ENCODE measurements around the gene WDPCP. TPM values are rescaled to one million over a fixed set of nuclear protein-coding genes. Genes with fewer than 3 reads are reported as not detected.
"Not testable (repeated sequence)": the region's sequence is repeated elsewhere in the genome, so short reads cannot be mapped to it uniquely, and the experiment has no call there.

The WDPCP gene
- total RNA-seq, 1 donor: 14.5 TPM

- Histone ChIP-seq H3K27me3 (ENCODE audit: insufficient read depth, low read length) (no peaks in the 10 kb centered on the region), H3K9me3 (ENCODE audit: low read depth, low read length) (no peaks in the 10 kb centered on the region), H3K4me3 (ENCODE audit: low read length) (no peak overlapping the region), H3K4me1 (ENCODE audit: insufficient read depth, low read length) (no peaks in the 10 kb centered on the region)
These were observed 165.7 kb downstream of the WDPCP start for GRCh38 chr2:63422556-63422955.

DNA sequence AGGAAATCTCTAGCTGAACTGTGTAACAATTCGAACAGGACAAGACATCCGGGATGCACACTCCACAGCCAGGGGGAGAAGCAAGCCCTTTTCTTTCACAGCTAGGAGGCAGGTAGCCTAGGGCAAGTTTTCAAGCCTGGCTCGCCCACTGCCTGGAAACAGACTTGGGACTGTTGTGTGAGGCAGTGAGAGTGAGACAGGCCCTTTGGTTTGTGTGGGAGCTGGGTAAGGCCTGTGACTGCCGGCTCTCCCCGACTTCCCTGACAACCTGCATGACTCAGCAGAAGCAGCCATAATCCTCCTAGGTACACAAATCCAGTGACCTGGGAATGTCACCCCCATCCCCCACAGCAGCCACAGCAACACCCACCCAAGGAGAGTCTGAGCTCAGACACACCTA is 179.7 kb downstream of the WDPCP start:
- H3K9me3 ChIP-seq (ENCODE audit: low read depth, low read length): no peaks in the 10 kb centered on the region
- no peak overlapping the region for H3K4me3 ChIP-seq (ENCODE audit: low read length)
- H3K27me3 ChIP-seq (ENCODE audit: insufficient read depth, low read length): no peaks in the 10 kb centered on the region
- H3K4me1 ChIP-seq (ENCODE audit: insufficient read depth, low read length): no peaks in the 10 kb centered on the region

DNA sequence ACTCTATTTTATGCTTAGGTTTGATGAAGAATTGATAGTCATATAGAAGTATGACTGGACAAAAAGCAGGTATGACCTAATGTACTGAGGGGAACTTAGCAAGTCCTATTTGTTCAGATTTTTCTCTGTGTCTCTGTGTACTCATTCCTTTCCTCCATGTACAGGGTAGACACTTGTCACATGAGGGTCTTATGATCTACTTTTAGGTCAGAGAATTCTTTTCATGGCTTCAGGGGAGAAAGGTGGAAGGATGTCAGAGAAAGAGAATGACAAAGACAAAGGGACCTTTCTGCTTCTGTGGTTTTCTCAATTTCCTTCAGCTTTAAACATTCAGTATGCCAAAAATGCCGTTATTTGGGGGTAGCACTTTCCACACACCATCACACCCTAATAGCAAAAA is 181.6 kb downstream of the WDPCP start:
- Histone ChIP-seq H3K27me3 (ENCODE audit: insufficient read depth, low read length) (no peaks in the 10 kb centered on the region), H3K4me3 (ENCODE audit: low read length) (no peak overlapping the region), H3K4me1 (ENCODE audit: insufficient read depth, low read length) (no peaks in the 10 kb centered on the region), H3K9me3 (ENCODE audit: low read depth, low read length) (no peaks in the 10 kb centered on the region)

- Histone ChIP-seq H3K9me3 (ENCODE audit: low read depth, low read length) (no peaks in the 10 kb centered on the region), H3K4me1 (ENCODE audit: insufficient read depth, low read length) (no peaks in the 10 kb centered on the region), H3K27me3 (ENCODE audit: insufficient read depth, low read length) (no peaks in the 10 kb centered on the region), H3K4me3 (ENCODE audit: low read length) (no peak overlapping the region)
These were observed 184.5 kb downstream of the WDPCP start for GRCh38 chr2:63403820-63404219.

DNA sequence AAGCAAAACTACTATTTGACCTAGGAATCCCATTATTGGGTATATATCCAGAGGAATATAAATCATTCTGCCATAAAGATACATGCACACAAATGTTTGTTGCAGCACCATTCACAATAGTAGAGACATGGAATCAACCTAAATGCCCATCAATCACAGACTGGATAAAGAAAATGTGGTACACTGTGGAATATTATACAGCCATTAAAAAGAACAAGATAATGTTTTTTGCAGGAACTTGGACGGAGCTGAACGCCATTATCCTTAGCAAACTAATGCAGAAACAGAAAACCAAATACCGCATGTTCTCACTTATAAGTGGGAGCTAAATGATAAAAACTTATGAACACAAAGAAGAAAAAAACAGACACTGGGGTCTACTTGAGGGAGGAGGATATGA is 185.4 kb downstream of the WDPCP start:
- H3K27me3 ChIP-seq (ENCODE audit: insufficient read depth, low read length); H3K4me1 ChIP-seq (ENCODE audit: insufficient read depth, low read length); H3K4me3 ChIP-seq (ENCODE audit: low read length); H3K9me3 ChIP-seq (ENCODE audit: low read depth, low read length): not testable (repeated sequence)

DNA sequence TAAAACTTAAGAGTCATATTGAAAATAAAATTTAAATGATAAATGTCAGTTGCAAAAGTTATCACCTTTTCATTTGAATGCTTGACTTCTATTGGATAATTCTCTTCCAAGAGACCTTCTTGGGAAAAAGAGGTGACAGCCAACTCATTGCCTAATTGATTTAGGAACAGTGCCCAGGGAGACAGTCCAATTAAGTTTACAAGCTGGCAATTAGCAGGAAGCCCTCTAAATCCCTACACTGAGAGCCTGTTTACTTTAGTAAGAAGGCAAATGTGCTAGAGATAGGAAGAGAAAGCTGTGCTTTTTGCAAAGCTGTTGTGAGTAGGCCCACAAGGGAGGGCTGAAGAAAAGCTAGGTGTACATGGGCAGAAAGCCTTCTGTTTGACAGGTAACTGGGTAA is 189.1 kb downstream of the WDPCP start:
- Histone ChIP-seq H3K4me1 (ENCODE audit: insufficient read depth, low read length) (no peaks in the 10 kb centered on the region), H3K27me3 (ENCODE audit: insufficient read depth, low read length) (no peaks in the 10 kb centered on the region), H3K4me3 (ENCODE audit: low read length) (no peak overlapping the region), H3K9me3 (ENCODE audit: low read depth, low read length) (no peaks in the 10 kb centered on the region)

- Histone ChIP-seq H3K4me1 (ENCODE audit: insufficient read depth, low read length) (no peaks in the 10 kb centered on the region), H3K27me3 (ENCODE audit: insufficient read depth, low read length) (no peaks in the 10 kb centered on the region), H3K9me3 (ENCODE audit: low read depth, low read length) (no peaks in the 10 kb centered on the region), H3K4me3 (ENCODE audit: low read length) (no peak overlapping the region)
These were observed 208.8 kb downstream of the WDPCP start for GRCh38 chr2:63379451-63379850.

GRCh38 chr2:63378589-63378988 is 209.7 kb downstream of the WDPCP start:
- no peaks in the 10 kb centered on the region for H3K4me1 ChIP-seq (ENCODE audit: insufficient read depth, low read length)
- no peaks in the 10 kb centered on the region for H3K9me3 ChIP-seq (ENCODE audit: low read depth, low read length)
- H3K4me3 ChIP-seq (ENCODE audit: low read length): no peak overlapping the region
- H3K27me3 ChIP-seq (ENCODE audit: insufficient read depth, low read length): no peaks in the 10 kb centered on the region

DNA sequence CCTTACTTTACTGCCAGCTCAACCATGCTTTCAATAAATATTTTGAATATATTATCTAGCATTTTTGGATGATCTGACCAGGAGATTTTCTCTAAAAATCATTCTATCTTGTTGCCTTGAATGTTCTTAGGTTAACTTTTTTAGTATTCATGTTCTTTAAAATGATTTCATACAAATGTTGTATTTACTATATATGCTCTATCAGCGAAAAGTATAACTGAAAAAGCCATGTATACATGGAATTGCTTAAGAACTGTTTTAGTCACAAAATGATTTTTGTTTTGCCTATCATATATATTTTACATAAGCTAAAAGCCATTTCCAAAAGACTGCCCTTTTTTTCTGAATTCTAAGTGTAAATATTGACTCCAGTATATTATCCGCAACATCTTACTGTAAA is 213.9 kb downstream of the WDPCP start:
- H3K27me3 ChIP-seq (ENCODE audit: insufficient read depth, low read length): no peaks in the 10 kb centered on the region
- no peaks in the 10 kb centered on the region for H3K4me1 ChIP-seq (ENCODE audit: insufficient read depth, low read length)
- no peak overlapping the region for H3K4me3 ChIP-seq (ENCODE audit: low read length)
- peaks cover 8% of the 10 kb centered on the region for H3K9me3 ChIP-seq (ENCODE audit: low read depth, low read length)

GRCh38 chr2:63372549-63372948 is 215.7 kb downstream of the WDPCP start:
- H3K4me1 ChIP-seq (ENCODE audit: insufficient read depth, low read length): no peaks in the 10 kb centered on the region
- no peak overlapping the region for H3K4me3 ChIP-seq (ENCODE audit: low read length)
- no peaks in the 10 kb centered on the region for H3K27me3 ChIP-seq (ENCODE audit: insufficient read depth, low read length)
- peaks cover 8% of the 10 kb centered on the region for H3K9me3 ChIP-seq (ENCODE audit: low read depth, low read length)

DNA sequence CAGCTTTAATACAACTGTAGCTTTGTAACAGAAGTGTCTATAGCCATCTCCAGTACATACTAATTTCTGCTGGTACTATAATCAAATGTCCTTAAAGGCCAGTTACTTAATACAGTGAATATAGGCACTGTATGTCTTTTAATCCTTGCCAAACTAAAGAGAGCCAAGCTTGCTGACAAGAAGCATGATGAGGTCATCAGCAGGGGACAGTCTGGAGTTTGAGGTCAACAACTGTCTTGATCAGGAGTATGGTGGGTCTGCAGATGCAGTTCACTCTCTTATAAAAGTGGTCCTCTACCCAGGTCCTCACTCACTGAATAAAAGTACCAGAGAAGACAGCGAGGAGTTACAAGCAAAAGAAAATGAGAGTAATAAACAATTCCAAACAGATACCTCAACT is 219.1 kb downstream of the WDPCP start:
- Histone ChIP-seq H3K4me3 (ENCODE audit: low read length) (no peak overlapping the region), H3K4me1 (ENCODE audit: insufficient read depth, low read length) (no peaks in the 10 kb centered on the region), H3K9me3 (ENCODE audit: low read depth, low read length) (peaks cover 8% of the 10 kb centered on the region), H3K27me3 (ENCODE audit: insufficient read depth, low read length) (no peaks in the 10 kb centered on the region)

DNA sequence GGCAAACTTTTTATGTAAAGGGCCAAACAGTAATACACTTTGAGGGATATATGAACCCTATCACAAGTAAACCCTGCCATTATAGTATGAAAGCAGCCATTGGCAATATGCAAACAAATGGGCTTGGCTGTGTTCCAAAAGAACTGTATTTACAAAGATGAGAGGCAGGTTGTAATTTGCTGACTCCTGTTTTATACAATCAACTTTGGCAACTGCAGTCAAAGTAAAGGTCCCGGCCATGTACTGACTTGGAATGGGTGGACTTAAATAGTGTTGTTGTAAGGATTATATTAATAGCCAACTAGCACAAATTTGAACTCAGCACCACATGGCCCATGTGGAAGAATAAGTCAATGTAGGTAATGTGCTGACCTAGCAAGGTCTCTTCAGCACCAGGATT is 223.4 kb downstream of the WDPCP start:
- Histone ChIP-seq H3K4me3 (ENCODE audit: low read length) (no peak overlapping the region), H3K4me1 (ENCODE audit: insufficient read depth, low read length) (no peaks in the 10 kb centered on the region), H3K27me3 (ENCODE audit: insufficient read depth, low read length) (no peaks in the 10 kb centered on the region), H3K9me3 (ENCODE audit: low read depth, low read length) (no peaks in the 10 kb centered on the region)

DNA sequence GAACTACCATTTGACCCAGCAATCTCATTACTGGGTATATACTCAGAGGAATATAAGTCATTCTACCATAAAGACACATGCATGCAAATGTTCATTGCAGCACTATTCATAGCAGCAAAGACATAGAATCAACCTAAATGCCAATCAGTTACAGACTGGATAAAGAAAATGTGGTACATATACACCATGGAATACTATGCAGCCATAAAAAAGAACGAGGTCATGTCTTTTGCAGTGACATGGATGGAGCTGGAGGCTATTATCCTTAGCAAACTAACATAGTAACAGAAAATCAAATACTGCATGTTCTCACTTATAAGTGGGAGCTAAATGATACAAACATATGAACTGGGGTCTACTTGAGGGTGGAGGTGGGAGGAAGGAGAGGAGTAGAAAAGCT is 230.6 kb downstream of the WDPCP start:
- not testable (repeated sequence) for H3K9me3 ChIP-seq (ENCODE audit: low read depth, low read length); H3K4me3 ChIP-seq (ENCODE audit: low read length); H3K27me3 ChIP-seq (ENCODE audit: insufficient read depth, low read length); H3K4me1 ChIP-seq (ENCODE audit: insufficient read depth, low read length)

DNA sequence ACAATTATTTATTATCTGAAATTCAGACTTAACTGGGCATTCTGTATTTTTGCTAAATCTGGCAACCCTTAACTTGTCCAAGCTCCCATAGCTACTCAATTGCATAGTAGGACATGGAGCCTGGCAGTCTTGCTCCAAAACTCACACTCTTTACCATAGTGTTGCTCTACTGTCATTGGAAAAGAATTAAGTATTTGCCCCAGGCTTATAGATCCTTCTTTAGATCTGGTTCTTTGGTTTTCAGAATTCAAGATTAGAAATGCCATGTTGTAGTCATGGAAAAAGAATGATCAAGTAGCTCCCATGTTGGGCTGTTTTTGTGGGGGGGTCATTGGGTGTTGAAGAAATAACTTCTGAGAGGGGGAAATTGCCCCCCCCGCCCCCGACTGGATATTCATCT is 240.9 kb downstream of the WDPCP start:
- Histone ChIP-seq H3K4me3 (ENCODE audit: low read length) (no peak overlapping the region), H3K4me1 (ENCODE audit: insufficient read depth, low read length) (no peaks in the 10 kb centered on the region)

DNA sequence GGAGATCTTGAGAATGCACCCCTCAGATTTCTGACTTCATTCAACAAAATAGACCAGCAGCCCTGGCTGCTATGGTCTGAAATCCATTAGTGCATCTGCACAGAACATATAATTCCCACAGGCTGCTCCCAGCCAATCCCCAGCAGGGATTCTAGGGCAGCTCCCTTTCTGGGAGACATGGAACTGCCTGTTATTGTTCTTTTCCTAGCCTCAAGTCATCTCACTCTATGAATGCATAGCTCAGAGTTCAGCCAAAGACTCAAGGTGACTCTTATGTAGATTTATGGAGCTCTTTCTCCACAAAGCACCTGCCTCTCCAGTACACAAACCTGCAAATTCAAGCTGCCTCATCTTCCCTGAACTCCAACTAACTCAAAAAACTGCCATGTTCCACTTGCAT is 241.9 kb downstream of the WDPCP start:
- no peaks in the 10 kb centered on the region for H3K4me1 ChIP-seq (ENCODE audit: insufficient read depth, low read length)
- peaks cover 26% of the 10 kb centered on the region for H3K9me3 ChIP-seq (ENCODE audit: low read depth, low read length)
- H3K4me3 ChIP-seq (ENCODE audit: low read length): no peak overlapping the region
- H3K27me3 ChIP-seq (ENCODE audit: insufficient read depth, low read length): no peaks in the 10 kb centered on the region

More for the DNA sequence above, 240.9 kb downstream of the WDPCP start:
- Histone ChIP-seq H3K9me3 (ENCODE audit: low read depth, low read length) (peaks cover 25% of the 10 kb centered on the region), H3K27me3 (ENCODE audit: insufficient read depth, low read length) (no peaks in the 10 kb centered on the region)

- H3K9me3 ChIP-seq (ENCODE audit: low read depth, low read length): peaks cover 26% of the 10 kb centered on the region
- H3K27me3 ChIP-seq (ENCODE audit: insufficient read depth, low read length): no peaks in the 10 kb centered on the region
- H3K4me1 ChIP-seq (ENCODE audit: insufficient read depth, low read length): no peaks in the 10 kb centered on the region
- H3K4me3 ChIP-seq (ENCODE audit: low read length): no peak overlapping the region
These were observed 243.0 kb downstream of the WDPCP start for GRCh38 chr2:63345285-63345633.

Measured in mononuclear cell (primary cell).